ENCODE data around the gene MAPRE3.
"Not testable (repeated sequence)": the region's sequence is repeated elsewhere in the genome, so short reads cannot be mapped to it uniquely, and the experiment has no call there.

Gene MAPRE3

GRCh38 chr2:27069436-27069835 lies 99.0 kb downstream of the MAPRE3 start:
- H3K4me1 ChIP-seq (ENCODE audit: control insufficient read depth, low read depth, low read length) = no peaks in the 10 kb centered on the region
- peaks cover 22% of the 10 kb centered on the region for H3K36me3 ChIP-seq (ENCODE audit: control insufficient read depth, low read depth, low read length)
- H3K27ac ChIP-seq (ENCODE audit: low read length) = no peak overlapping the region
- no peak overlapping the region for H3K4me3 ChIP-seq (ENCODE audit: low read length)
- no peaks in the 10 kb centered on the region for H3K9me3 ChIP-seq (ENCODE audit: control insufficient read depth, low read depth, low read length)
- no peak overlapping the region for H3K9ac ChIP-seq (ENCODE audit: low read length)
- H3K27me3 ChIP-seq (ENCODE audit: control insufficient read depth, insufficient read depth, low read length) = no peaks in the 10 kb centered on the region

- Histone ChIP-seq H3K4me1 (ENCODE audit: control insufficient read depth, low read depth, low read length) (no peaks in the 10 kb centered on the region), H3K9ac (ENCODE audit: low read length) (peak overlapping the region; percentile 82), H3K4me3 (ENCODE audit: low read length) (peak overlapping the region; percentile 82)
These were observed 99.7 kb downstream of the MAPRE3 start for GRCh38 chr2:27069961-27070618.

GRCh38 chr2:27070653-27071276 lies 100.3 kb downstream of the MAPRE3 start:
- no peak overlapping the region for H3K27ac ChIP-seq (ENCODE audit: low read length)
- H3K4me3 ChIP-seq (ENCODE audit: low read length) = peak overlapping the region; percentile 82
- no peaks in the 10 kb centered on the region for H3K27me3 ChIP-seq (ENCODE audit: control insufficient read depth, insufficient read depth, low read length)
- no peaks in the 10 kb centered on the region for H3K9me3 ChIP-seq (ENCODE audit: control insufficient read depth, low read depth, low read length)
- peak overlapping the region; percentile 82 for H3K9ac ChIP-seq (ENCODE audit: low read length)
- H3K36me3 ChIP-seq (ENCODE audit: control insufficient read depth, low read depth, low read length) = peaks cover 19% of the 10 kb centered on the region
- H3K4me1 ChIP-seq (ENCODE audit: control insufficient read depth, low read depth, low read length) = no peaks in the 10 kb centered on the region

More at GRCh38 chr2:27069961-27070618, 99.7 kb downstream of the MAPRE3 start:
- Histone ChIP-seq H3K27ac (ENCODE audit: low read length) (no peak overlapping the region), H3K36me3 (ENCODE audit: control insufficient read depth, low read depth, low read length) (peaks cover 20% of the 10 kb centered on the region), H3K27me3 (ENCODE audit: control insufficient read depth, insufficient read depth, low read length) (no peaks in the 10 kb centered on the region), H3K9me3 (ENCODE audit: control insufficient read depth, low read depth, low read length) (no peaks in the 10 kb centered on the region)

GRCh38 chr2:27071277-27071989 lies 101.0 kb downstream of the MAPRE3 start, which contains the start of gene OST4:
Gene OST4 (minus strand): TSS chr2:27071654.
- peak within 1 kb of the TSS; percentile 82 for H3K9ac ChIP-seq (ENCODE audit: low read length)
- peak within 1 kb of the TSS; percentile 82 for H3K4me3 ChIP-seq (ENCODE audit: low read length)
- H3K9me3 ChIP-seq (ENCODE audit: control insufficient read depth, low read depth, low read length) = no peaks in the 10 kb centered on the region
- H3K4me1 ChIP-seq (ENCODE audit: control insufficient read depth, low read depth, low read length) = no peaks in the 10 kb centered on the region
- H3K27ac ChIP-seq (ENCODE audit: low read length) = peak within 1 kb of the TSS; percentile 51
- peaks cover 19% of the 10 kb centered on the region for H3K36me3 ChIP-seq (ENCODE audit: control insufficient read depth, low read depth, low read length)
- no peaks in the 10 kb centered on the region for H3K27me3 ChIP-seq (ENCODE audit: control insufficient read depth, insufficient read depth, low read length)

GRCh38 chr2:27071990-27072830 lies 101.8 kb downstream of the MAPRE3 start:
- H3K36me3 ChIP-seq (ENCODE audit: control insufficient read depth, low read depth, low read length) = peaks cover 19% of the 10 kb centered on the region
- H3K9ac ChIP-seq (ENCODE audit: low read length) = peak overlapping the region; percentile 72
- H3K27ac ChIP-seq (ENCODE audit: low read length) = peak overlapping the region; percentile 48
- no peaks in the 10 kb centered on the region for H3K27me3 ChIP-seq (ENCODE audit: control insufficient read depth, insufficient read depth, low read length)
- H3K9me3 ChIP-seq (ENCODE audit: control insufficient read depth, low read depth, low read length) = no peaks in the 10 kb centered on the region
- no peaks in the 10 kb centered on the region for H3K4me1 ChIP-seq (ENCODE audit: control insufficient read depth, low read depth, low read length)
- peak overlapping the region; percentile 82 for H3K4me3 ChIP-seq (ENCODE audit: low read length)

- peak overlapping the region; percentile 82 for H3K4me3 ChIP-seq (ENCODE audit: low read length)
- H3K4me1 ChIP-seq (ENCODE audit: control insufficient read depth, low read depth, low read length) = no peaks in the 10 kb centered on the region
- no peaks in the 10 kb centered on the region for H3K9me3 ChIP-seq (ENCODE audit: control insufficient read depth, low read depth, low read length)
- no peaks in the 10 kb centered on the region for H3K27me3 ChIP-seq (ENCODE audit: control insufficient read depth, insufficient read depth, low read length)
- peaks cover 18% of the 10 kb centered on the region for H3K36me3 ChIP-seq (ENCODE audit: control insufficient read depth, low read depth, low read length)
- H3K27ac ChIP-seq (ENCODE audit: low read length) = no peak overlapping the region
- no peak overlapping the region for H3K9ac ChIP-seq (ENCODE audit: low read length)
These were observed 102.5 kb downstream of the MAPRE3 start for GRCh38 chr2:27072920-27073319.

GRCh38 chr2:27073782-27074181 lies 103.3 kb downstream of the MAPRE3 start:
- H3K4me3 ChIP-seq (ENCODE audit: low read length) = no peak overlapping the region
- H3K36me3 ChIP-seq (ENCODE audit: control insufficient read depth, low read depth, low read length) = peaks cover 10% of the 10 kb centered on the region
- no peaks in the 10 kb centered on the region for H3K27me3 ChIP-seq (ENCODE audit: control insufficient read depth, insufficient read depth, low read length)
- no peak overlapping the region for H3K27ac ChIP-seq (ENCODE audit: low read length)
- H3K9ac ChIP-seq (ENCODE audit: low read length) = no peak overlapping the region
- H3K9me3 ChIP-seq (ENCODE audit: control insufficient read depth, low read depth, low read length) = no peaks in the 10 kb centered on the region
- no peaks in the 10 kb centered on the region for H3K4me1 ChIP-seq (ENCODE audit: control insufficient read depth, low read depth, low read length)

GRCh38 chr2:27074738-27075565 lies 104.5 kb downstream of the MAPRE3 start:
- H3K9ac ChIP-seq (ENCODE audit: low read length) = no peak overlapping the region
- H3K27me3 ChIP-seq (ENCODE audit: control insufficient read depth, insufficient read depth, low read length) = no peaks in the 10 kb centered on the region
- H3K36me3 ChIP-seq (ENCODE audit: control insufficient read depth, low read depth, low read length) = no peaks in the 10 kb centered on the region
- no peaks in the 10 kb centered on the region for H3K9me3 ChIP-seq (ENCODE audit: control insufficient read depth, low read depth, low read length)
- no peak overlapping the region for H3K4me3 ChIP-seq (ENCODE audit: low read length)
- H3K4me1 ChIP-seq (ENCODE audit: control insufficient read depth, low read depth, low read length) = no peaks in the 10 kb centered on the region
- no peak overlapping the region for H3K27ac ChIP-seq (ENCODE audit: low read length)

- not testable (repeated sequence) for H3K9ac ChIP-seq (ENCODE audit: low read length); H3K27ac ChIP-seq (ENCODE audit: low read length); H3K4me1 ChIP-seq (ENCODE audit: control insufficient read depth, low read depth, low read length); H3K9me3 ChIP-seq (ENCODE audit: control insufficient read depth, low read depth, low read length); H3K4me3 ChIP-seq (ENCODE audit: low read length); H3K36me3 ChIP-seq (ENCODE audit: control insufficient read depth, low read depth, low read length); H3K27me3 ChIP-seq (ENCODE audit: control insufficient read depth, insufficient read depth, low read length)
These were observed 105.1 kb downstream of the MAPRE3 start for GRCh38 chr2:27075566-27075871.

- Histone ChIP-seq H3K4me1 (ENCODE audit: control insufficient read depth, low read depth, low read length) (no peaks in the 10 kb centered on the region), H3K9ac (ENCODE audit: low read length) (no peak overlapping the region), H3K9me3 (ENCODE audit: control insufficient read depth, low read depth, low read length) (no peaks in the 10 kb centered on the region), H3K4me3 (ENCODE audit: low read length) (no peak overlapping the region), H3K27ac (ENCODE audit: low read length) (no peak overlapping the region), H3K27me3 (ENCODE audit: control insufficient read depth, insufficient read depth, low read length) (no peaks in the 10 kb centered on the region), H3K36me3 (ENCODE audit: control insufficient read depth, low read depth, low read length) (no peaks in the 10 kb centered on the region)
These were observed 105.9 kb downstream of the MAPRE3 start for GRCh38 chr2:27076323-27076722.

Data from iPS-18a (cell line).